ENCODE measurements around the gene HELZ.

- TF ChIP-seq POLR2A (IDR thresholded peaks at IDR 0.05), result no peak
- TF ChIP-seq CTCF (IDR thresholded peaks at IDR 0.05), result no peak
These were observed 8.4 kb upstream of the HELZ start for GRCh38 chr17:67253384-67253783.

Data from lower leg skin (tissue), 3 donors.